Testis (tissue), 2 donors: Measurements from ENCODE around the gene SHC3.

Experiments
- CTCF ChIP-seq, 3 experiments: fragments of 450-650 bp in 2 of 3; fragments of 200-600 bp in 1 of 3; sonication (generic) in 1 of 3; IDR thresholded peaks; one replicate each; pipeline ENCODE4 v1.5.1; 2016 to 2019; ENCODE audit warnings: antibody characterized with exemption in 3 of 3, mild to moderate bottlenecking in 2 of 3, moderate library complexity in 1 of 3
- POLR2A ChIP-seq: fragments of 450-650 bp; IDR thresholded peaks from one replicate; pipeline ENCODE4 v1.6.1; 2017; ENCODE audit warnings: antibody characterized with exemption, mild to moderate bottlenecking, moderate library complexity

GRCh38 chr9:89219637-89220036 is 41.0 kb upstream of the SHC3 start:
- TF ChIP-seq CTCF (IDR thresholded peaks at IDR 0.05) (no peak), POLR2A (no peak)
